SH-SY5Y (cell line): ENCODE results near the gene NALF2.

Source experiments
- GATA2 ChIP-seq: IDR thresholded peaks from 2 replicates; pipeline ENCODE4 v1.6.1; 2011; ENCODE audit warnings: mild to moderate bottlenecking, low read depth, low read length
- GATA3 ChIP-seq: IDR thresholded peaks from 2 replicates; pipeline ENCODE4 v1.6.1; 2011; ENCODE audit warnings: low read depth, mild to moderate bottlenecking, low read length, moderate library complexity

DNA sequence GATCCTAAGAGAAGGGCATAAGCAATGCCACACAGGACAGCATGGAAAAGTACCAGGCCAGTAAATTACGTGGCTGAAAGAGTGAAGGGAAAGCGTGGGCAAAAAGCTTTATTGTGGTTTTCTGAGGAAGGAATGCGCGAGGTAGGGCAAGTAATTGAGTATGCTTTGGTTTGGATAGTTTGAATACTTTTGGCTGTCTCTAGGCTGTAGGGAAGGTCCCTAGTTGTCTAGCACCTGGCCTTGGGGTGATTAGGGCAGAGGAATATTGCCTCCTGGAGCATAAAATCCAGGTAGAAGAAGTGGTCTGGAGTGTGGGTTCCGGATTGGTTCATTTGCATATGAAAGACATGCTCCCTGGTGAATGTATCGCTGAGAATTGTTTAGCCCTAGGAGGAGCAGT lies 46.4 kb upstream of the NALF2 start:
- TF ChIP-seq GATA2: no peak
- no peak for TF ChIP-seq GATA3
